AG09309 (cell line): ENCODE data around the gene XXYLT1.
"Not testable (repeated sequence)": the region's sequence is repeated elsewhere in the genome, so short reads cannot be mapped to it uniquely, and the experiment has no call there.

Source experiments
- DNase-seq: peaks from one replicate; pipeline ENCODE4 v3.0.0-alpha.2; 2010; ENCODE audit warnings: low read depth
- H3K4me3 ChIP-seq: 2 replicates; pipeline ENCODE4 v1.5.1; 2011; ENCODE audit warnings: mild to moderate bottlenecking, low read depth, low read length, moderate library complexity; ENCODE audit not compliant: control insufficient read depth
- TF ChIP-seq, protein P1 (sequence below): IDR thresholded peaks from 2 replicates; pipeline ENCODE4 v1.5.1; 2011; ENCODE audit warnings: mild to moderate bottlenecking, low read depth, low read length, inconsistent platforms; ENCODE audit not compliant: insufficient read depth, control insufficient read depth; ENCODE audit errors: missing control alignments

XXYLT1 gene

DNA sequence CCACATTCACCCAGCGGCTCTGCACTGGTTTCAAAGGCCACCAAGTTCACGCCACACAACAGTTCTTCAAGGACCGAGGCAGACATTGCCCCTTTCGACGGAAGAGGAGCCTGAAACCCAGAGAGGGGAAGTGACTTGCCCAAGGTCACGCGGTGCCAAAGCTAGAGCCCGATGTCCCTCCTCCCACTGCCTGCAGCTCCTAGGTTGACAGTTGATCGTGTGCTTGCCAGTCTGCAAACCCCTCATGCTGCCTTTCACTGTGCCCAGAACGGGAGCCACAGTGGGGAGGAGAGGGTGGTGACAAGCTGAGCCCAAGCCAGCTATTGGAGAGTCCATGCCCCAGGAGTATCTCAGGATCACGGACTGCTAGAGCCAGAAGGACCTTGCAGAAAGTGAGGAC is 230.9 kb downstream of the XXYLT1 start:
- DNase-seq, result no peak
- TF ChIP-seq, protein P1, sequence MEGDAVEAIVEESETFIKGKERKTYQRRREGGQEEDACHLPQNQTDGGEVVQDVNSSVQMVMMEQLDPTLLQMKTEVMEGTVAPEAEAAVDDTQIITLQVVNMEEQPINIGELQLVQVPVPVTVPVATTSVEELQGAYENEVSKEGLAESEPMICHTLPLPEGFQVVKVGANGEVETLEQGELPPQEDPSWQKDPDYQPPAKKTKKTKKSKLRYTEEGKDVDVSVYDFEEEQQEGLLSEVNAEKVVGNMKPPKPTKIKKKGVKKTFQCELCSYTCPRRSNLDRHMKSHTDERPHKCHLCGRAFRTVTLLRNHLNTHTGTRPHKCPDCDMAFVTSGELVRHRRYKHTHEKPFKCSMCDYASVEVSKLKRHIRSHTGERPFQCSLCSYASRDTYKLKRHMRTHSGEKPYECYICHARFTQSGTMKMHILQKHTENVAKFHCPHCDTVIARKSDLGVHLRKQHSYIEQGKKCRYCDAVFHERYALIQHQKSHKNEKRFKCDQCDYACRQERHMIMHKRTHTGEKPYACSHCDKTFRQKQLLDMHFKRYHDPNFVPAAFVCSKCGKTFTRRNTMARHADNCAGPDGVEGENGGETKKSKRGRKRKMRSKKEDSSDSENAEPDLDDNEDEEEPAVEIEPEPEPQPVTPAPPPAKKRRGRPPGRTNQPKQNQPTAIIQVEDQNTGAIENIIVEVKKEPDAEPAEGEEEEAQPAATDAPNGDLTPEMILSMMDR, result no peak
- H3K4me3 ChIP-seq, result no peak overlapping the region

DNA sequence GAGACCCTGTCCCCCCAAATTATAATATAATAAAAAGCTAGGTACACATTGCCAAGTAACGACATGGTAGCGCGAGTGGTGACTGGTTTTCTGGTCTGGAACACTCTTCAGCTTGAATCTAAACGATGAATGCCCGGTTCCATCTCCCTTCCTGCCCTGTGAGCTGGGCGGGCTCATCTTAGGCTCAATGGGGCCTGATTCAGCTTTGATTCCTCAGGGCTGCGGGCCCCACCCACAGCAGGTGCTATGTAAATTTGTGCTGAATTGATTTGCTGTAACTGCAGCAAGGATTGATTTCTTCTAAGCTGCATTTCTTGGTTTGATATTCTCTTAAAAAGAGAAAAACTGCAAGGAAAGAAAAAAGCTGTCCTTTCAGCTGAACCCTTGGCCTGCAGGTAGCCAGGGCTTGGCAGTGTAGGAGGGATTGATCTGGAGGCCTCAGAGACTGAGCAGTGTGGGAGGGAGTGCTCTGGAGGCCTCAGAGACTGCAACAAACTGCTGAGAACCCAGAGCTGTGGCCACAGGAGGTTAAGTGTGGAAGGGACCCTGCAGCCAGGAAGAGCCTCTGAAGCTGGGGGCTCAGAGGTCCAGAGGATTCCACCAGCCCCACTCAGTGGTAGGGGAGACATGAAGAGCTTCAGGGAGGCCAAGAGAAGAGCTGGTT is 231.6 kb downstream of the XXYLT1 start:
- TF ChIP-seq, protein P1, result no peak
- H3K4me3 ChIP-seq, result no peak overlapping the region
- DNase-seq, result no peak

GRCh38 chr3:195038161-195038560 is 232.8 kb downstream of the XXYLT1 start:
- DNase-seq, result no peak
- H3K4me3 ChIP-seq, result no peak overlapping the region
- TF ChIP-seq, protein P1, result no peak

GRCh38 chr3:195037586-195037985 is 233.4 kb downstream of the XXYLT1 start:
- DNase-seq, H3K4me3 ChIP-seq: not testable (repeated sequence)

- TF ChIP-seq, protein P1, result no peak
- no peak overlapping the region for H3K4me3 ChIP-seq
- no peak for DNase-seq
Measured at GRCh38 chr3:195036974-195037373, 234.0 kb downstream of the XXYLT1 start.

- TF ChIP-seq, protein P1, result no peak
- no peak for DNase-seq
- H3K4me3 ChIP-seq, result no peak overlapping the region
Measured at GRCh38 chr3:195036574-195036973, 234.4 kb downstream of the XXYLT1 start.

DNA sequence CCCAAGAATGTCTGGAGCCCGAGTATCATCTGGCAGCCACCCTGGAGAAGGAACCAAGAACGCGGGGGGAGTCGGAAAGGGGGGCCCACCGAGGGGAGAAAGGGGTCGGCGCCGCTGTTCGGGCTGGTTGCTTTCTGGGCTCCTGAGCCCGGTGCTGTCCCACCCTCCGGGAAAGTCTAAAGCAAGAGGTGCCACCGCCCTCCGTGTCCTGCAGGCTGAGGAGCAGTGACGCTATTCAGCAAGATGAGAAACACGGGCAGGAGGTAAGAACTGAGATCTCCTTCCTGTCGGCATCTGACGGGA is 234.8 kb downstream of the XXYLT1 start:
- TF ChIP-seq, protein P1, result no peak
- no peak overlapping the region for H3K4me3 ChIP-seq
- DNase-seq, result no peak
